HepG2 (cell line): ENCODE results near the gene GNG10. TPM values are rescaled to one million over a fixed set of nuclear protein-coding genes. Genes with fewer than 3 reads are reported as not detected.

Source experiments
- GABPB1 ChIP-seq: IDR thresholded peaks from 2 replicates; pipeline ENCODE4 v1.6.1; 2016; ENCODE audit warnings: mild to moderate bottlenecking, missing genetic modification reagents, moderate library complexity, missing compliant biosample characterization
- MAFF ChIP-seq: IDR thresholded peaks from 2 replicates; pipeline ENCODE4 v1.6.1; 2011; ENCODE audit warnings: low read depth, low read length, improper control_type of control experiment
- RAD21 ChIP-seq: fragments of 450-650 bp; formaldehyde crosslinking; IDR thresholded peaks from 2 replicates; pipeline ENCODE4 v1.5.0; 2020; ENCODE audit warnings: mild to moderate bottlenecking
- SCMH1 ChIP-seq: sonication (generic); formaldehyde crosslinking; IDR thresholded peaks from 2 replicates; pipeline ENCODE4 v1.9.0; 2021; ENCODE audit warnings: missing genetic modification reagents, mild to moderate bottlenecking, borderline replicate concordance
- TBL1XR1 ChIP-seq: fragments of 150-350 bp; IDR thresholded peaks from 2 replicates; pipeline ENCODE4 v1.6.1; 2014; ENCODE audit warnings: borderline replicate concordance, low read length; ENCODE audit not compliant: partially characterized antibody
- ZFP36 ChIP-seq: fragments of 150-350 bp; IDR thresholded peaks from 2 replicates; pipeline ENCODE4 v1.6.1; 2018; ENCODE audit warnings: borderline replicate concordance, low read length, low read depth; ENCODE audit not compliant: partially characterized antibody
- ZNF282 ChIP-seq: fragments of 450-650 bp; IDR thresholded peaks from 2 replicates; pipeline ENCODE4 v1.6.1; 2018; ENCODE audit not compliant: partially characterized antibody
- ZNF549 ChIP-seq: sonication (generic); formaldehyde crosslinking; IDR thresholded peaks from 2 replicates; pipeline ENCODE4 v1.5.0; 2020; ENCODE audit warnings: missing genetic modification reagents
- ZNF609 ChIP-seq: sonication (generic); formaldehyde crosslinking; IDR thresholded peaks from 2 replicates; pipeline ENCODE4 v1.4.0; 2020; ENCODE audit warnings: mild to moderate bottlenecking, missing genetic modification reagents, borderline replicate concordance
- ZNF7 ChIP-seq: IDR thresholded peaks from 2 replicates; pipeline ENCODE4 v1.6.1; 2016; ENCODE audit warnings: missing biosample characterization, missing genetic modification reagents
- ZNF816 ChIP-seq: sonication (generic); formaldehyde crosslinking; IDR thresholded peaks from 2 replicates; pipeline ENCODE4 v1.8.0; 2022; ENCODE audit warnings: missing genetic modification reagents, mild to moderate bottlenecking, borderline replicate concordance
- polyA plus RNA-seq, 8 experiments: library from polyadenylated mRNA; depleted of rRNA in 3 of 8; stranded (reverse) in 7 of 8; unstranded in 1 of 8; fragments of >200 nt; fragmentation: Illumina TruSeq in 4 of 8; extraction: Trizol in 4 of 8; gene quantifications; 2 replicates each; pipeline versions ENCODE4 v1.2.1 to v1.2.3, GENCODE V29; 2011 to 2016; ENCODE audit warnings: low read depth in 4 of 8, missing spikeins in 1 of 8, mixed read lengths in 1 of 8; ENCODE audit not compliant: insufficient read depth in 1 of 8
- total RNA-seq, 5 experiments: library from RNA; depleted of rRNA; stranded (reverse); fragments of >200 nt; fragmentation: Illumina TruSeq; extraction: Trizol; gene quantifications; 2 replicates each; pipeline ENCODE4 v1.2.3, GENCODE V29; 2016; ENCODE audit warnings: low read depth in 1 of 5
- TF ChIP-seq, protein P1 (sequence below): sonication (generic); formaldehyde crosslinking; IDR thresholded peaks from 2 replicates; pipeline ENCODE4 v1.4.0; 2020; ENCODE audit warnings: missing genetic modification reagents, borderline replicate concordance
- TF ChIP-seq, protein P2 (sequence below): sonication (generic); formaldehyde crosslinking; IDR thresholded peaks from 2 replicates; pipeline ENCODE4 v1.4.0; 2020; ENCODE audit warnings: missing genetic modification reagents, mild to moderate bottlenecking, borderline replicate concordance
- TF ChIP-seq, protein P3 (sequence below): sonication (generic); formaldehyde crosslinking; conservative IDR thresholded peaks from 2 replicates; pipeline ENCODE4 v1.8.0; 2022; ENCODE audit warnings: mild to moderate bottlenecking, moderate library complexity, missing genetic modification reagents

Gene GNG10
- total and polyA plus RNA-seq, 2 of the 13 experiments (the other 11 are each of a cell fraction or from before 2014, with no cell fraction given): 29.8 to 32.4 TPM

- TF ChIP-seq TBL1XR1 (peak; percentile 42), ZNF282 (no peak), ZFP36 (no peak), MAFF (peak; percentile 39; the same call in 1 of the 2 replicates), SCMH1 (no peak), ZNF609 (CRISPR knock-in tag) (no peak), ZNF549 (CRISPR knock-in tag) (0 out of 2 replicates have a peak, but pooled peaks have one; percentile 57), ZNF7 (CRISPR knock-in tag) (no peak), ZNF816 (CRISPR knock-in tag) (no peak), GABPB1 (peak; percentile 97), RAD21 (CRISPR knock-in tag) (peak; percentile 82)
- TF ChIP-seq, protein P1, sequence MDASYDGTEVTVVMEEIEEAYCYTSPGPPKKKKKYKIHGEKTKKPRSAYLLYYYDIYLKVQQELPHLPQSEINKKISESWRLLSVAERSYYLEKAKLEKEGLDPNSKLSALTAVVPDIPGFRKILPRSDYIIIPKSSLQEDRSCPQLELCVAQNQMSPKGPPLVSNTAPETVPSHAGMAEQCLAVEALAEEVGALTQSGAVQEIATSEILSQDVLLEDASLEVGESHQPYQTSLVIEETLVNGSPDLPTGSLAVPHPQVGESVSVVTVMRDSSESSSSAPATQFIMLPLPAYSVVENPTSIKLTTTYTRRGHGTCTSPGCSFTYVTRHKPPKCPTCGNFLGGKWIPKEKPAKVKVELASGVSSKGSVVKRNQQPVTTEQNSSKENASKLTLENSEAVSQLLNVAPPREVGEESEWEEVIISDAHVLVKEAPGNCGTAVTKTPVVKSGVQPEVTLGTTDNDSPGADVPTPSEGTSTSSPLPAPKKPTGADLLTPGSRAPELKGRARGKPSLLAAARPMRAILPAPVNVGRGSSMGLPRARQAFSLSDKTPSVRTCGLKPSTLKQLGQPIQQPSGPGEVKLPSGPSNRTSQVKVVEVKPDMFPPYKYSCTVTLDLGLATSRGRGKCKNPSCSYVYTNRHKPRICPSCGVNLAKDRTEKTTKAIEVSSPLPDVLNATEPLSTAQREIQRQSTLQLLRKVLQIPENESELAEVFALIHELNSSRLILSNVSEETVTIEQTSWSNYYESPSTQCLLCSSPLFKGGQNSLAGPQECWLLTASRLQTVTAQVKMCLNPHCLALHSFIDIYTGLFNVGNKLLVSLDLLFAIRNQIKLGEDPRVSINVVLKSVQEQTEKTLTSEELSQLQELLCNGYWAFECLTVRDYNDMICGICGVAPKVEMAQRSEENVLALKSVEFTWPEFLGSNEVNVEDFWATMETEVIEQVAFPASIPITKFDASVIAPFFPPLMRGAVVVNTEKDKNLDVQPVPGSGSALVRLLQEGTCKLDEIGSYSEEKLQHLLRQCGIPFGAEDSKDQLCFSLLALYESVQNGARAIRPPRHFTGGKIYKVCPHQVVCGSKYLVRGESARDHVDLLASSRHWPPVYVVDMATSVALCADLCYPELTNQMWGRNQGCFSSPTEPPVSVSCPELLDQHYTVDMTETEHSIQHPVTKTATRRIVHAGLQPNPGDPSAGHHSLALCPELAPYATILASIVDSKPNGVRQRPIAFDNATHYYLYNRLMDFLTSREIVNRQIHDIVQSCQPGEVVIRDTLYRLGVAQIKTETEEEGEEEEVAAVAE (CRISPR knock-in tag): no peak; the same call in 1 of the 2 replicates
- TF ChIP-seq, protein P2, sequence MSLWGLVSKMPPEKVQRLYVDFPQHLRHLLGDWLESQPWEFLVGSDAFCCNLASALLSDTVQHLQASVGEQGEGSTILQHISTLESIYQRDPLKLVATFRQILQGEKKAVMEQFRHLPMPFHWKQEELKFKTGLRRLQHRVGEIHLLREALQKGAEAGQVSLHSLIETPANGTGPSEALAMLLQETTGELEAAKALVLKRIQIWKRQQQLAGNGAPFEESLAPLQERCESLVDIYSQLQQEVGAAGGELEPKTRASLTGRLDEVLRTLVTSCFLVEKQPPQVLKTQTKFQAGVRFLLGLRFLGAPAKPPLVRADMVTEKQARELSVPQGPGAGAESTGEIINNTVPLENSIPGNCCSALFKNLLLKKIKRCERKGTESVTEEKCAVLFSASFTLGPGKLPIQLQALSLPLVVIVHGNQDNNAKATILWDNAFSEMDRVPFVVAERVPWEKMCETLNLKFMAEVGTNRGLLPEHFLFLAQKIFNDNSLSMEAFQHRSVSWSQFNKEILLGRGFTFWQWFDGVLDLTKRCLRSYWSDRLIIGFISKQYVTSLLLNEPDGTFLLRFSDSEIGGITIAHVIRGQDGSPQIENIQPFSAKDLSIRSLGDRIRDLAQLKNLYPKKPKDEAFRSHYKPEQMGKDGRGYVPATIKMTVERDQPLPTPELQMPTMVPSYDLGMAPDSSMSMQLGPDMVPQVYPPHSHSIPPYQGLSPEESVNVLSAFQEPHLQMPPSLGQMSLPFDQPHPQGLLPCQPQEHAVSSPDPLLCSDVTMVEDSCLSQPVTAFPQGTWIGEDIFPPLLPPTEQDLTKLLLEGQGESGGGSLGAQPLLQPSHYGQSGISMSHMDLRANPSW (CRISPR knock-in tag): no peak
- TF ChIP-seq, protein P3, sequence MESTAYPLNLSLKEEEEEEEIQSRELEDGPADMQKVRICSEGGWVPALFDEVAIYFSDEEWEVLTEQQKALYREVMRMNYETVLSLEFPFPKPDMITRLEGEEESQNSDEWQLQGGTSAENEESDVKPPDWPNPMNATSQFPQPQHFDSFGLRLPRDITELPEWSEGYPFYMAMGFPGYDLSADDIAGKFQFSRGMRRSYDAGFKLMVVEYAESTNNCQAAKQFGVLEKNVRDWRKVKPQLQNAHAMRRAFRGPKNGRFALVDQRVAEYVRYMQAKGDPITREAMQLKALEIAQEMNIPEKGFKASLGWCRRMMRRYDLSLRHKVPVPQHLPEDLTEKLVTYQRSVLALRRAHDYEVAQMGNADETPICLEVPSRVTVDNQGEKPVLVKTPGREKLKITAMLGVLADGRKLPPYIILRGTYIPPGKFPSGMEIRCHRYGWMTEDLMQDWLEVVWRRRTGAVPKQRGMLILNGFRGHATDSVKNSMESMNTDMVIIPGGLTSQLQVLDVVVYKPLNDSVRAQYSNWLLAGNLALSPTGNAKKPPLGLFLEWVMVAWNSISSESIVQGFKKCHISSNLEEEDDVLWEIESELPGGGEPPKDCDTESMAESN (CRISPR knock-in tag): peak; percentile 93
Observed at GRCh38 chr9:111631214-111631971, 30.0 kb upstream of the GNG10 start, which contains the start of gene DNAJC25 (continued).
